IPS DF 4.7 (cell line): ENCODE data around the gene LRFN4.

ENCODE experiments used
- DNase-seq: peaks from one replicate; pipeline ENCODE4 v3.0.0-alpha.2; 2013; ENCODE audit warnings: low spot score; ENCODE audit errors: extremely low read depth

The LRFN4 gene

GRCh38 chr11:66845143-66845875, 11.6 kb upstream of the LRFN4 start:
- DNase-seq, result no peak

- no peak for DNase-seq
These were observed 11.0 kb upstream of the LRFN4 start for GRCh38 chr11:66845876-66846212.

- DNase-seq, result no peak
These were observed 10.2 kb upstream of the LRFN4 start for GRCh38 chr11:66846671-66847091.

- no peak for DNase-seq
These were observed 9.2 kb upstream of the LRFN4 start for GRCh38 chr11:66847461-66848232.

GRCh38 chr11:66848671-66849500, 8.0 kb upstream of the LRFN4 start:
- DNase-seq, result no peak

- DNase-seq, result no peak
These were observed 7.2 kb upstream of the LRFN4 start for GRCh38 chr11:66849501-66850234.

- no peak for DNase-seq
These were observed 6.7 kb upstream of the LRFN4 start for GRCh38 chr11:66850235-66850587.

GRCh38 chr11:66850588-66851238, 6.2 kb upstream of the LRFN4 start:
- DNase-seq, result no peak

GRCh38 chr11:66851239-66851596, 5.6 kb upstream of the LRFN4 start:
- no peak for DNase-seq

- DNase-seq, result no peak
These were observed 5.0 kb upstream of the LRFN4 start for GRCh38 chr11:66851698-66852465.

GRCh38 chr11:66852466-66853241, 4.2 kb upstream of the LRFN4 start:
- DNase-seq, result no peak

GRCh38 chr11:66853242-66854229, 3.3 kb upstream of the LRFN4 start:
- no peak for DNase-seq

GRCh38 chr11:66854231-66854661, 2.6 kb upstream of the LRFN4 start:
- no peak for DNase-seq

- no peak for DNase-seq
These were observed 2.1 kb upstream of the LRFN4 start for GRCh38 chr11:66854729-66855211.

- DNase-seq, result no peak
These were observed 1.0 kb upstream of the LRFN4 start for GRCh38 chr11:66855574-66856495.

GRCh38 chr11:66857234-66857926, 516 bp downstream of the LRFN4 start:
- no peak for DNase-seq

- DNase-seq, result no peak
These were observed 992 bp downstream of the LRFN4 start for GRCh38 chr11:66857927-66858185.
